Measurements from ENCODE around the gene CCL16.

The CCL16 gene

GRCh38 chr17:35934760-35935159, 46.5 kb downstream of the CCL16 start:
- DNase-seq: no peak

- no peak for DNase-seq
Measured at GRCh38 chr17:35932586-35932985, 48.7 kb downstream of the CCL16 start.

- DNase-seq: no peak
Measured at GRCh38 chr17:35931794-35932425, 49.4 kb downstream of the CCL16 start.

- DNase-seq: no peak
Measured at GRCh38 chr17:35930211-35931065, 50.9 kb downstream of the CCL16 start, which contains the start of gene RDM1. Gene RDM1 (minus strand): TSS chr17:35930773. CDS start chr17:35930727, 46 bp downstream.

GRCh38 chr17:35927714-35928113, 53.6 kb downstream of the CCL16 start:
- DNase-seq: no peak
